HG02981 (cell line): ENCODE data around the gene CELA3B.
"Not testable (repeated sequence)": the region's sequence is repeated elsewhere in the genome, so short reads cannot be mapped to it uniquely, and the experiment has no call there.

Experiments
- ATAC-seq: cut with Tn5 transposase; IDR thresholded peaks from one replicate; pipeline ENCODE4 v1.9.1; 2021; ENCODE audit warnings: mild to moderate bottlenecking, moderate library complexity; ENCODE audit not compliant: unreplicated experiment

The CELA3B gene

GRCh38 chr1:21974699-21975098 is 2.1 kb upstream of the CELA3B start:
- ATAC-seq, result not testable (repeated sequence)

DNA sequence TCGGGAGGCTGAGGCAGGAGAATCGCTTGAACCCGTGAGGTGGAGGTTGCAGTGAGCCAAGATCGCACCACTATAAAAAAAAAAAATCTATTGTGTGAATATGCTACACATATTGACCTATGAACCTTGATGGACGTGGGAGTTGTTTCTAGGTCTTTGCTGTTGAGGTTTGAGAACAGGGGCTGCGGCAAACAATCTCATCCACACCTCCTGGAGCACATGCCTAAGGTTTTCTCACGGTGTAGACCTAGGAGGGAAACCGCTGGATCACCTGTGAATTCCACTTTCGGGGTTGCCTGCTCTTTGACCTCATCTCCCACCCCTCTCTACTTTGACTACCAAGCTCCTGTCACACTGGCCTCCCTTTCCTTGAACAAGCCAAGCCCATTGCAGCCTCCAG is 1.5 kb upstream of the CELA3B start:
- not testable (repeated sequence) for ATAC-seq

DNA sequence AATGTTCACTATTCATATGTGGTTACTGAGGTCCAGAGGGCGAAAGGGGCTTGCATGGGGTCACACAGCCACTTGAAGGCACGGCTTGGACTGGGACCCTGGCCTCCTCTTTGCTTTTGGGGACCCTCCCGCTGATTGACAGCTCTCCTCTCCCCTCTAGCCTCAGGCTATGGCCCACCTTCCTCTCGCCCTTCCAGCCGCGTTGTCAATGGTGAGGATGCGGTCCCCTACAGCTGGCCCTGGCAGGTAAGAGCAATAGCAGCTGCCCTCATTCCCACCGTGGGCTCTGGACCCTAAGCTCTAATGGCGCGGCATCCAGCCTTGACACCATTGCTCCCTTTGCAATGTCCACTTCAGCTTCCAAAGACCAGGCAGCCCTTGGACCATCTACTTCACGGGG is 1.4 kb downstream of the CELA3B start:
- not testable (repeated sequence) for ATAC-seq

DNA sequence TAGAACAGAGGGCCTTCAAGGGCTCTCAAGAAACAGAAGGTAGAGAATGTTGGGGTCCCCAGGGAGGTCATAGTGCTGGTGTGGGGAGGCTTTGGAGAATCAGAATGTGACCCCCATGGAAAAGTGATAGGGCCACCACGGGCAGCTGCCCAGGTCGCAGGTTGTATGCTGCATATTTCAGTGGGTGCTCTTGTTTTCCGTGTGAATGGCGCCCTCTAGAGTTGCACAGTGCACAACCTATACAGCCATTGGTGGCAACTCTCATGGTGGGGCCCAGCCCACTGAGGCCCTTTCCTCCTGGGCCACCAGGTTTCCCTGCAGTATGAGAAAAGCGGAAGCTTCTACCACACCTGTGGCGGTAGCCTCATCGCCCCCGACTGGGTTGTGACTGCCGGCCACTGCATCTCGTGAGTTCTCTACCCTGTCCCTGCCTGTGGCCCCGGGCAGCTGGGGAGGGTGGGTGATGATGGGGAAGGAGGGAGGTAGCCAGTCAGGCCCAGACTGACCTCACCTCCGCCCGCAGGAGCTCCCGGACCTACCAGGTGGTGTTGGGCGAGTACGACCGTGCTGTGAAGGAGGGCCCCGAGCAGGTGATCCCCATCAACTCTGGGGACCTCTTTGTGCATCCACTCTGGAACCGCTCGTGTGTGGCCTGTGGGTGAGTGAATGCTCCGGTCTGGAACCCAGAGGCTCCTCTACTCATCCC is 3.8 kb downstream of the CELA3B start:
- not testable (repeated sequence) for ATAC-seq

DNA sequence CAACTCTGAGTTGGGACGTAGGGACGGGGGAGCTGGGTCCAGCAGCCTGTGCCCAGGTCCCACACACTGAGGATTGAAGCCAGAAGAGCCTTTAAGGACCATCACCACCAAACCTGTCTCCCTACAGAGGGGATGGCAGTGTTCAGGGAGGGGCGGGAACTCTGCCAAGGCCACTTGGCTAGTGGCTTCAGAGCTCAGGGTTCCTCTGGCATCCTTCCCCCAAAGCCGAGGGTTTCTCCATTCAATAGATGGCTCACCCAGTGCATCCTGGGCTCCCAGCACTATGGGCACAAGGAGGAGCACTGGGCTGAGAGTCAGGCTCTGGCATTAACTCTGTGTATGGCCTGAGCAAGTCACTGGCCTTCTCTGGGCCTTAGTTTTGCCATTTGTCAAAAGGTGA is 4.4 kb downstream of the CELA3B start:
- not testable (repeated sequence) for ATAC-seq

- ATAC-seq, result not testable (repeated sequence)
Measured at GRCh38 chr1:21982122-21982521, 5.3 kb downstream of the CELA3B start.

DNA sequence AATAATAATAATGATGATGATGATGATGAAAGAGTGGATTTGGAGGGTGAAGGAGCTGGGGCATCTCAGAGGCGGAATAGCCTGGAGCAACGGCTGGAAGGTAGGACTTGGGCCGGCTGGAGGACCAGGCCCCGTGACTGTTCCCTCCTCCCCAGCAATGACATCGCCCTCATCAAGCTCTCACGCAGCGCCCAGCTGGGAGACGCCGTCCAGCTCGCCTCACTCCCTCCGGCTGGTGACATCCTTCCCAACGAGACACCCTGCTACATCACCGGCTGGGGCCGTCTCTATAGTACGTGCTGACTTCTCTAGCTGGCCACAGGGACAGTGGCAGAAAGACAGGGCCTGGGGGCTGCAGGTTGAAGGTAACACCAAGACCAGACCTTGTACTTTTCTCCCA is 6.7 kb downstream of the CELA3B start:
- ATAC-seq, result not testable (repeated sequence)

- not testable (repeated sequence) for ATAC-seq
Measured at GRCh38 chr1:21985893-21986292, 9.1 kb downstream of the CELA3B start.

DNA sequence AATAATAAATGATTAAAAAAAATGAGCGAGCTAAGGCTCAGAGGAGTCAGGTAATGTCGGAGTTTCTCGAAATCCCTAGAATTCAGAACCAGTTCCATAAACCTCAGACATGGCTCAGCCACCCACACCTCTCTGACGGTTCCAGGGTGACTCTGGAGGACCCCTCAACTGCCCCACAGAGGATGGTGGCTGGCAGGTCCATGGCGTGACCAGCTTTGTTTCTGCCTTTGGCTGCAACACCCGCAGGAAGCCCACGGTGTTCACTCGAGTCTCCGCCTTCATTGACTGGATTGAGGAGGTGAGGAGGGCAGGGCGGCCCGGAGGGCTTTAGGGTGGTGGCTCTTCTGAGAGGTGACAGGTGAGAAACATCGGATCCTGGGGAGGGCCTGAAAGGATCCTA is 9.6 kb downstream of the CELA3B start:
- ATAC-seq, result not testable (repeated sequence)

- ATAC-seq, result not testable (repeated sequence)
Measured at GRCh38 chr1:21989672-21990393, 13.0 kb downstream of the CELA3B start.

DNA sequence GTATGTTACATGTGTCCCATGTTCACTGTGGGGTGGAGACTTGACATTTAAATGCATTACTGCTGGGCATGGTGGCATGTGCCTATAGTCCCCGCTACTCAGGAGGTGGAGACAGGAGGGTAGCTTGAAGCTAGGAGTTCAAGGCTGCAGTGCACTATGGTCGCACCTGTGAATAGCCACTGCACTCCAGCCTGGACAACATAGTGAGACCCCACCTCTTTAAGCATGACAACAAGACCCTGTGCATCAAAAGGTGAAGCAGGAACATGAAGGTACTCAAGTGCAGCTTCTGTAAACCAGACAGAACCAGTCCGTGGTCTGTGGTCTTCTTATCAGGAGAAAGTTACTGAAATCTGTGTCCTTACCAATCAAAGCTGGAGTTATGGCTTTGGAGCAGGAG is 15.4 kb downstream of the CELA3B start:
- ATAC-seq, result not testable (repeated sequence)

- ATAC-seq, result not testable (repeated sequence)
Measured at GRCh38 chr1:21994716-21995115, 17.9 kb downstream of the CELA3B start.

GRCh38 chr1:21996663-21996970 is 19.8 kb downstream of the CELA3B start:
- ATAC-seq, result not testable (repeated sequence)

- ATAC-seq, result not testable (repeated sequence)
Measured at GRCh38 chr1:21997891-21998623, 21.2 kb downstream of the CELA3B start.

DNA sequence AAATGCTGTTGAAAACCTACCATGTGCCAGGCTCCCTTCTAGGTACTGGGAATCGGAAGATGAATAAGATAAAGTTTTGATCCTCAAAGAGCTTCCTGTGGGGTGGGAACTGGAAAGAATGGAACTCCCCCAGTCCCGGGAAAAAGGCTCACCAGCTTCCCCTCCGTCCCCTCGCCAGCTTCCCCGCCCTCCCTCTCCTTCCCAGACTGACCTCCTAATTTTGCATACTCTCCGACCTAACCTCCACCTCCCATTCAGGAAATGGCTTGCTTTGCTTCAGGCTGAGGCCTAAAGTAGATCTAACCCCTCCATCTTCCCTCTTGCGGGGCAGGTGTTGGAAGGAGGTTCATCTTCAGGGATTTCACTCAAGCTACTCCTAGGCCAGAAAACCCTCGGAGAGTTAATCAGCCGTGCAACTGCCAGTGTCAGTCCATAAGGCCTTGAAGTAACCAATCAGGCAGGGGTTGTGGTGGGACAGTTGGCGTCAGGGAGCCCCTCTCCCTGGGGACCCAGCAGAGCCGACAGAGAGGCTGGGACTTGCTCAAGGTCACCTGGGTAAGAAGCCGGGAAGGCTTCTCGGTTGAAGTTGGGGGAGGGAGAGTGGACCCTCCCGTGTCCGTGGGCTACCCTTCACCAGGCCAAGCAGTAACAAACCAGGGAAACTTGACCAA is 21.9 kb downstream of the CELA3B start:
- not testable (repeated sequence) for ATAC-seq

GRCh38 chr1:21999645-22000044 is 22.8 kb downstream of the CELA3B start:
- not testable (repeated sequence) for ATAC-seq

- no peak for ATAC-seq
Measured at GRCh38 chr1:22001409-22001808, 24.6 kb downstream of the CELA3B start, which contains the start of gene CELA3A. CELA3A (plus strand) TSS chr1:22001657; CDS start chr1:22001675, 18 bp downstream.

GRCh38 chr1:22002461-22002860 is 25.6 kb downstream of the CELA3B start:
- ATAC-seq, result not testable (repeated sequence)

- not testable (repeated sequence) for ATAC-seq
Measured at GRCh38 chr1:22002875-22003274, 26.1 kb downstream of the CELA3B start.

DNA sequence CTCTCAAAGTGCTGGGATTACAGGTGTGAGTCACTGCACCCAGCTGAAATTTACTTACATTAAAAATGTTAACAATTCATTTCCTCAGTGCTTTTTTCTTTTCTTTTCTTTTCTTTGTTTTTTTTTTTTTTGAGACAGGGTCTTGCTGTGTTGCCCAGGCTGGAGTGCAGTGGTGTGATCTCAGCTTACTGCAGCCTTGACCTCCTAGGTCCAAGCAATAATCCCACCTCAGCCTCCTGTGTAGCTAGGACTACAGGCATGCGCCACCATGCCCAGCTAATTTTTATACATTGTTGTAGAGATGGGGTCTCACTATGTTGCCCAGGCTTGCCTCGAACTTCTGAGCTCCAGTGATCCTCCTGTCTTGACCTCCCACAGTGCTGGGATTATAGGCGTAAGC is 27.1 kb downstream of the CELA3B start:
- ATAC-seq, result not testable (repeated sequence)
